SK-N-SH (cell line): ENCODE results near the gene LIX1. TPM values are rescaled to one million over a fixed set of nuclear protein-coding genes. Genes with fewer than 3 reads are reported as not detected.

Source experiments
- CTCF ChIA-PET: fragments of 300-600, 350-600 bp; formaldehyde crosslinking; extraction: SDS; loops from one replicate; lab custom pipeline; 2021; lab: Yijun Ruan, JAX
- POLR2A ChIA-PET: fragments of 350-600 bp; sonication (Branson Sonifier 250); formaldehyde crosslinking; extraction: SDS; loops from one replicate; lab custom pipeline; 2020; ENCODE audit warnings: antibody characterized with exemption, inconsistent platforms; lab: Yijun Ruan, JAX
- DNase-seq: peaks from one replicate; pipeline ENCODE4 v3.0.0; 2012
- H2AFZ ChIP-seq: fragments of 200-600 bp; sonication (generic); 2 replicates; pipeline ENCODE4 v1.8.1; 2016; ENCODE audit warnings: antibody characterized with exemption, mild to moderate bottlenecking, low read depth
- H3F3A ChIP-seq: fragments of 200-600 bp; sonication (generic); replicated peaks from 2 replicates; pipeline ENCODE3; 2016; ENCODE audit warnings: antibody characterized with exemption, mild to moderate bottlenecking; ENCODE audit not compliant: insufficient read depth
- H3K27ac ChIP-seq, 2 experiments: fragments of 200-500 bp in 1 of 2; fragments of 200-600 bp in 1 of 2; sonication (Bioruptor generic) in 1 of 2; sonication (generic), shearing (Covaris generic) in 1 of 2; 2 replicates each; pipeline versions ENCODE4 v1.5.1 to v1.6.1; 2014 to 2016; ENCODE audit warnings: low read depth in 2 of 2, inconsistent platforms in 1 of 2, low read length in 1 of 2, mild to moderate bottlenecking in 1 of 2, mixed read lengths in 1 of 2
- H3K27me3 ChIP-seq: fragments of 200-600 bp; sonication (generic), shearing (Covaris generic); 2 replicates; pipeline ENCODE4 v1.6.1; 2016; ENCODE audit warnings: mixed run types; ENCODE audit not compliant: insufficient read depth
- H3K36me3 ChIP-seq, 2 experiments: fragments of 200-500 bp in 1 of 2; fragments of 200-600 bp in 1 of 2; sonication (Bioruptor generic) in 1 of 2; sonication (generic) in 1 of 2; replicated peaks in 1 of 2; 2 replicates each; pipeline versions ENCODE3 to v1.5.1; 2014 to 2016; ENCODE audit warnings: low read length in 1 of 2, mild to moderate bottlenecking in 1 of 2; ENCODE audit not compliant: insufficient read depth in 2 of 2, control insufficient read depth in 1 of 2
- H3K4me1 ChIP-seq, 2 experiments: fragments of 200-500 bp in 1 of 2; fragments of 200-600 bp in 1 of 2; sonication (Bioruptor generic) in 1 of 2; sonication (generic), shearing (Covaris generic) in 1 of 2; 2 replicates each; pipeline versions ENCODE4 v1.5.1 to v1.6.1; 2014 to 2016; ENCODE audit warnings: low read depth in 1 of 2, low read length in 1 of 2, mixed run types in 1 of 2; ENCODE audit not compliant: insufficient read depth in 2 of 2, control insufficient read depth in 1 of 2
- H3K4me2 ChIP-seq: fragments of 200-600 bp; sonication (generic), shearing (Covaris generic); 2 replicates; pipeline ENCODE4 v1.6.1; 2017; ENCODE audit warnings: mixed run types
- H3K4me3 ChIP-seq, 2 experiments: fragments of 200-500 bp in 1 of 2; fragments of 200-600 bp in 1 of 2; sonication (Bioruptor generic) in 1 of 2; sonication (generic), shearing (Covaris generic) in 1 of 2; 2 replicates each; pipeline versions ENCODE4 v1.5.1 to v1.8.1; 2014 to 2016; ENCODE audit warnings: low read depth in 2 of 2, inconsistent platforms in 1 of 2, low read length in 1 of 2, mild to moderate bottlenecking in 1 of 2, mixed read lengths in 1 of 2, moderate library complexity in 1 of 2
- H3K79me2 ChIP-seq: fragments of 200-600 bp; sonication (generic); 2 replicates; pipeline ENCODE4 v1.8.1; 2017; ENCODE audit warnings: mild to moderate bottlenecking; ENCODE audit not compliant: insufficient read depth
- H3K9ac ChIP-seq: fragments of 200-600 bp; sonication (generic); 2 replicates; pipeline ENCODE4 v1.6.1; 2017; ENCODE audit warnings: mixed run types
- H3K9me2 ChIP-seq: fragments of 200-600 bp; sonication (generic); 2 replicates; pipeline ENCODE4 v1.6.1; 2017; ENCODE audit warnings: mixed run types
- H3K9me3 ChIP-seq: fragments of 200-600 bp; sonication (generic); 2 replicates; pipeline ENCODE4 v1.6.1; 2017; ENCODE audit warnings: mixed run types, mild to moderate bottlenecking, moderate library complexity
- H4K20me1 ChIP-seq: fragments of 200-600 bp; sonication (generic); 2 replicates; pipeline ENCODE4 v1.6.1; 2017; ENCODE audit warnings: mild to moderate bottlenecking, mixed run types; ENCODE audit not compliant: insufficient read depth
- EZH2phosphoT487 ChIP-seq: fragments of 200-600 bp; sonication (generic); IDR thresholded peaks from 2 replicates; pipeline ENCODE4 v1.6.1; 2017; ENCODE audit warnings: low read depth, mixed run types, mild to moderate bottlenecking, antibody characterized with exemption, moderate library complexity, borderline replicate concordance
- FOXJ3 ChIP-seq: sonication (generic); formaldehyde crosslinking; IDR thresholded peaks from 2 replicates; pipeline ENCODE4 v1.5.1; 2020; ENCODE audit warnings: mild to moderate bottlenecking, missing genetic modification reagents
- GABPA ChIP-seq: IDR thresholded peaks from 2 replicates; pipeline ENCODE4 v1.4.0; 2012; ENCODE audit warnings: low read depth, mild to moderate bottlenecking
- GATA2 ChIP-seq: sonication (generic); formaldehyde crosslinking; IDR thresholded peaks from 2 replicates; pipeline ENCODE4 v1.5.0; 2020; ENCODE audit warnings: mild to moderate bottlenecking, missing genetic modification reagents
- IRF3 ChIP-seq: fragments of 150-350 bp; IDR thresholded peaks from 2 replicates; pipeline ENCODE4 v1.6.1; 2016; ENCODE audit warnings: mild to moderate bottlenecking, low read depth, low read length
- JUND ChIP-seq: IDR thresholded peaks from 2 replicates; pipeline ENCODE4 v1.4.0; 2012
- MEF2A ChIP-seq: IDR thresholded peaks from 2 replicates; pipeline ENCODE4 v1.4.0; 2012; ENCODE audit warnings: low read depth, borderline replicate concordance
- NFIC ChIP-seq: IDR thresholded peaks from 2 replicates; pipeline ENCODE4 v1.4.0; 2012; ENCODE audit warnings: borderline replicate concordance
- NRF1 ChIP-seq: IDR thresholded peaks from 2 replicates; pipeline ENCODE4 v1.6.1; 2012; ENCODE audit warnings: low read depth, mild to moderate bottlenecking, low read length
- POLR2AphosphoS5 ChIP-seq: IDR thresholded peaks from 2 replicates; pipeline ENCODE4 v1.6.1; 2012; ENCODE audit warnings: low read depth, low read length
- RAD21 ChIP-seq: IDR thresholded peaks from 2 replicates; pipeline ENCODE4 v1.6.1; 2012; ENCODE audit warnings: mild to moderate bottlenecking, low read length
- REST ChIP-seq: IDR thresholded peaks from 2 replicates; pipeline ENCODE4 v1.6.1; 2012; ENCODE audit warnings: mild to moderate bottlenecking, low read depth, low read length, moderate library complexity
- RFX5 ChIP-seq: IDR thresholded peaks from 2 replicates; pipeline ENCODE4 v1.6.1; 2012; ENCODE audit warnings: mild to moderate bottlenecking, improper control_type of control experiment, low read length
- RXRA ChIP-seq: IDR thresholded peaks from 2 replicates; pipeline ENCODE4 v1.4.0; 2012; ENCODE audit warnings: low read depth, mild to moderate bottlenecking, borderline replicate concordance
- SIN3A ChIP-seq: IDR thresholded peaks from 2 replicates; pipeline ENCODE4 v1.6.1; 2012; ENCODE audit warnings: low read depth, mild to moderate bottlenecking, low read length, moderate library complexity, borderline replicate concordance
- SMC3 ChIP-seq: IDR thresholded peaks from 2 replicates; pipeline ENCODE4 v1.6.1; 2012; ENCODE audit warnings: low read depth, low read length, improper control_type of control experiment
- YY1 ChIP-seq: IDR thresholded peaks from 2 replicates; pipeline ENCODE4 v1.4.0; 2012; ENCODE audit warnings: low read depth, mild to moderate bottlenecking
- ZBTB33 ChIP-seq: IDR thresholded peaks from 2 replicates; pipeline ENCODE4 v1.4.0; 2012; ENCODE audit warnings: low read depth, borderline replicate concordance
- WGBS: methylation state at CpG from one replicate; pipeline ENCODE4 v1.1.6; 2017; ENCODE audit warnings: low lambda C conversion rate; 5-methylcytosine and 5-hydroxymethylcytosine counted together
- polyA plus RNA-seq, 3 experiments: library from polyadenylated mRNA; depleted of rRNA; stranded (reverse); fragments of >200 nt; gene quantifications; 2 replicates each; pipeline ENCODE4 v1.2.3, GENCODE V29; 2012

The LIX1 gene
- polyA plus RNA-seq, 1 of the 3 experiments (the other 2 are of a cell fraction): not detected

- no peaks in the 10 kb centered on the region for H3K9me3 ChIP-seq
- no peak overlapping the region for H3K4me3 ChIP-seq
- H3K4me2 ChIP-seq: no peak overlapping the region
- CTCF ChIA-PET: interaction anchor here (0.9 to 3.0 kb wide), 3 partner anchors 46 to 291 kb away, joined by 3 to 11 read pairs (median 5); no protein-coding TSS in a partner anchor
- H3F3A ChIP-seq: no peaks in the 10 kb centered on the region
- POLR2A ChIA-PET: no interaction called here
- no peak overlapping the region for H3K27ac ChIP-seq
- no peak for DNase-seq
- WGBS: 75% methylated on average over 3 of the region's 3 CpGs
- H2AFZ ChIP-seq: no peak overlapping the region
- no peaks in the 10 kb centered on the region for H3K9me2 ChIP-seq
- H3K36me3 ChIP-seq: no peaks in the 10 kb centered on the region
- H3K4me1 ChIP-seq: no peaks in the 10 kb centered on the region
- H3K9ac ChIP-seq: no peak overlapping the region
- TF ChIP-seq SIN3A (no peak), JUND (no peak), SMC3 (no peak), IRF3 (no peak), MEF2A (no peak), REST (no peak), ZBTB33 (no peak), RFX5 (no peak), NRF1 (no peak), NFIC (no peak), GABPA (no peak)
- TF ChIP-seq, all 33 proteins: peak for 0
- Histone ChIP-seq H3K27me3 (no peaks in the 10 kb centered on the region), H3K79me2 (no peaks in the 10 kb centered on the region), H4K20me1 (no peaks in the 10 kb centered on the region)
These were observed 98.9 kb downstream of the LIX1 start for GRCh38 chr5:97043511-97043910.

GRCh38 chr5:97042996-97043395 lies 99.4 kb downstream of the LIX1 start:
- Histone ChIP-seq H2AFZ (no peak overlapping the region), H3K9me2 (no peaks in the 10 kb centered on the region), H4K20me1 (no peaks in the 10 kb centered on the region), H3K9ac (no peak overlapping the region), H3K4me2 (no peak overlapping the region), H3K9me3 (no peaks in the 10 kb centered on the region), H3K27ac (no peak overlapping the region), H3K79me2 (no peaks in the 10 kb centered on the region), H3F3A (no peaks in the 10 kb centered on the region), H3K4me1 (no peaks in the 10 kb centered on the region), H3K36me3 (no peaks in the 10 kb centered on the region), H3K4me3 (no peak overlapping the region), H3K27me3 (no peaks in the 10 kb centered on the region)
- WGBS: 90% methylated on average over 7 of the region's 7 CpGs
- CTCF ChIA-PET: interaction anchor here (0.9 to 3.0 kb wide), 3 partner anchors 46 to 291 kb away, joined by 3 to 11 read pairs (median 3); partner anchors contain the start of gene LIX1
- POLR2A ChIA-PET: no interaction called here
- TF ChIP-seq MEF2A (no peak), RXRA (no peak), NFIC (no peak), SMC3 (no peak), GATA2 (CRISPR knock-in tag) (no peak), EZH2phosphoT487 (no peak), POLR2AphosphoS5 (no peak), RAD21 (no peak), FOXJ3 (no peak), JUND (no peak), RFX5 (no peak), YY1 (no peak)
- DNase-seq: no peak
